ENCODE data around the gene C1RL.

GRCh38 chr12:7075939-7076338, 33.1 kb downstream of the C1RL start:
- no peak for TF ChIP-seq EP300 (IDR thresholded peaks at IDR 0.05)
- TF ChIP-seq, protein P1, sequence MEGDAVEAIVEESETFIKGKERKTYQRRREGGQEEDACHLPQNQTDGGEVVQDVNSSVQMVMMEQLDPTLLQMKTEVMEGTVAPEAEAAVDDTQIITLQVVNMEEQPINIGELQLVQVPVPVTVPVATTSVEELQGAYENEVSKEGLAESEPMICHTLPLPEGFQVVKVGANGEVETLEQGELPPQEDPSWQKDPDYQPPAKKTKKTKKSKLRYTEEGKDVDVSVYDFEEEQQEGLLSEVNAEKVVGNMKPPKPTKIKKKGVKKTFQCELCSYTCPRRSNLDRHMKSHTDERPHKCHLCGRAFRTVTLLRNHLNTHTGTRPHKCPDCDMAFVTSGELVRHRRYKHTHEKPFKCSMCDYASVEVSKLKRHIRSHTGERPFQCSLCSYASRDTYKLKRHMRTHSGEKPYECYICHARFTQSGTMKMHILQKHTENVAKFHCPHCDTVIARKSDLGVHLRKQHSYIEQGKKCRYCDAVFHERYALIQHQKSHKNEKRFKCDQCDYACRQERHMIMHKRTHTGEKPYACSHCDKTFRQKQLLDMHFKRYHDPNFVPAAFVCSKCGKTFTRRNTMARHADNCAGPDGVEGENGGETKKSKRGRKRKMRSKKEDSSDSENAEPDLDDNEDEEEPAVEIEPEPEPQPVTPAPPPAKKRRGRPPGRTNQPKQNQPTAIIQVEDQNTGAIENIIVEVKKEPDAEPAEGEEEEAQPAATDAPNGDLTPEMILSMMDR (IDR thresholded peaks at IDR 0.05): no peak
- no peak for TF ChIP-seq POLR2A (IDR thresholded peaks at IDR 0.05)
- no peak for TF ChIP-seq POLR2AphosphoS5 (IDR thresholded peaks at IDR 0.05)

Data from stomach (tissue), 4 donors.